Measurements from ENCODE around the gene ATG9A.

GRCh38 chr2:219245899-219246230 lies 16.4 kb upstream of the ATG9A start:
- TF ChIP-seq, protein P1, sequence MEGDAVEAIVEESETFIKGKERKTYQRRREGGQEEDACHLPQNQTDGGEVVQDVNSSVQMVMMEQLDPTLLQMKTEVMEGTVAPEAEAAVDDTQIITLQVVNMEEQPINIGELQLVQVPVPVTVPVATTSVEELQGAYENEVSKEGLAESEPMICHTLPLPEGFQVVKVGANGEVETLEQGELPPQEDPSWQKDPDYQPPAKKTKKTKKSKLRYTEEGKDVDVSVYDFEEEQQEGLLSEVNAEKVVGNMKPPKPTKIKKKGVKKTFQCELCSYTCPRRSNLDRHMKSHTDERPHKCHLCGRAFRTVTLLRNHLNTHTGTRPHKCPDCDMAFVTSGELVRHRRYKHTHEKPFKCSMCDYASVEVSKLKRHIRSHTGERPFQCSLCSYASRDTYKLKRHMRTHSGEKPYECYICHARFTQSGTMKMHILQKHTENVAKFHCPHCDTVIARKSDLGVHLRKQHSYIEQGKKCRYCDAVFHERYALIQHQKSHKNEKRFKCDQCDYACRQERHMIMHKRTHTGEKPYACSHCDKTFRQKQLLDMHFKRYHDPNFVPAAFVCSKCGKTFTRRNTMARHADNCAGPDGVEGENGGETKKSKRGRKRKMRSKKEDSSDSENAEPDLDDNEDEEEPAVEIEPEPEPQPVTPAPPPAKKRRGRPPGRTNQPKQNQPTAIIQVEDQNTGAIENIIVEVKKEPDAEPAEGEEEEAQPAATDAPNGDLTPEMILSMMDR (IDR thresholded peaks at IDR 0.05; ENCODE audit: insufficient read depth, low read depth, low read length), result no peak
- no peak for TF ChIP-seq EZH2 (IDR thresholded peaks at IDR 0.05; ENCODE audit: insufficient read depth, low read length)

Measured in astrocyte (in vitro differentiated cells and primary cell).